Astrocyte of the spinal cord (primary cell): ENCODE measurements around the gene ST6GALNAC3.

Experiments
- DNase-seq: peaks from one replicate; pipeline ENCODE4 v3.0.0; 2011; ENCODE audit warnings: low read depth, low spot score
- H3K4me3 ChIP-seq: 2 replicates; pipeline ENCODE4 v1.5.1; 2011; ENCODE audit warnings: low read depth, mild to moderate bottlenecking, low read length, moderate library complexity
- in situ Hi-C: cut with HindIII; loops from 2 replicates; pipeline ENCODE4 v1.10.0; 2017; ENCODE audit warnings: low sequenced_read_pairs
- TF ChIP-seq, protein P1 (sequence below): IDR thresholded peaks from 2 replicates; pipeline ENCODE4 v1.5.1; 2012; ENCODE audit warnings: low read depth, mild to moderate bottlenecking, low read length, inconsistent platforms

The ST6GALNAC3 gene

GRCh38 chr1:76568573-76569238, 494.2 kb downstream of the ST6GALNAC3 start:
- DNase-seq, result no peak
- in situ Hi-C loops, result no loop called here
- no peak overlapping the region for H3K4me3 ChIP-seq
- TF ChIP-seq, protein P1, sequence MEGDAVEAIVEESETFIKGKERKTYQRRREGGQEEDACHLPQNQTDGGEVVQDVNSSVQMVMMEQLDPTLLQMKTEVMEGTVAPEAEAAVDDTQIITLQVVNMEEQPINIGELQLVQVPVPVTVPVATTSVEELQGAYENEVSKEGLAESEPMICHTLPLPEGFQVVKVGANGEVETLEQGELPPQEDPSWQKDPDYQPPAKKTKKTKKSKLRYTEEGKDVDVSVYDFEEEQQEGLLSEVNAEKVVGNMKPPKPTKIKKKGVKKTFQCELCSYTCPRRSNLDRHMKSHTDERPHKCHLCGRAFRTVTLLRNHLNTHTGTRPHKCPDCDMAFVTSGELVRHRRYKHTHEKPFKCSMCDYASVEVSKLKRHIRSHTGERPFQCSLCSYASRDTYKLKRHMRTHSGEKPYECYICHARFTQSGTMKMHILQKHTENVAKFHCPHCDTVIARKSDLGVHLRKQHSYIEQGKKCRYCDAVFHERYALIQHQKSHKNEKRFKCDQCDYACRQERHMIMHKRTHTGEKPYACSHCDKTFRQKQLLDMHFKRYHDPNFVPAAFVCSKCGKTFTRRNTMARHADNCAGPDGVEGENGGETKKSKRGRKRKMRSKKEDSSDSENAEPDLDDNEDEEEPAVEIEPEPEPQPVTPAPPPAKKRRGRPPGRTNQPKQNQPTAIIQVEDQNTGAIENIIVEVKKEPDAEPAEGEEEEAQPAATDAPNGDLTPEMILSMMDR, result no peak

- H3K4me3 ChIP-seq, result no peak overlapping the region
- TF ChIP-seq, protein P1, result no peak
- in situ Hi-C loops, result no loop called here
- DNase-seq, result no peak
These were observed 496.7 kb downstream of the ST6GALNAC3 start for GRCh38 chr1:76571248-76571647.

DNA sequence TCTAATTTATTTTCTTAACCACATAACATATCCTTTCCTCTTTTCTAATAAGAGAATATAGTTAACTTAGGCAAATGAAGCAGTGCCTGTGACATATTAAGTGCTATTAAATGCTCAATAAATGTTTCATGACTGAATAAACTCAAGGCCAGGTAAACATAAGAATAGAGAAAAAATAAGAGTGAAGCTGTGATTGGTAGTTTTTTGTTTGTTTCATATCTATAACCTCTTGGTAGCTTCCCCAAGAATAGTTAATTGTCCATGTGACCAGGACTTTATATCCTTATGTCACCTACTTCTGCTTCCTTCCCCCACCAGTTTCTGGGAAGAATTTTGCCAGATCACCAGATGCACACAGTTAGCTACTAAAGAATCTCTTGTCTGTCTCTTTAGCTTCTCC, 497.7 kb downstream of the ST6GALNAC3 start:
- no peak for DNase-seq
- TF ChIP-seq, protein P1, result no peak
- no peak overlapping the region for H3K4me3 ChIP-seq
- in situ Hi-C loops, result no loop called here

GRCh38 chr1:76576876-76577524, 502.5 kb downstream of the ST6GALNAC3 start:
- in situ Hi-C loops, result no loop called here
- TF ChIP-seq, protein P1, result no peak
- no peak for DNase-seq
- no peak overlapping the region for H3K4me3 ChIP-seq

GRCh38 chr1:76577525-76578185, 503.1 kb downstream of the ST6GALNAC3 start:
- in situ Hi-C loops, result no loop called here
- no peak for DNase-seq
- H3K4me3 ChIP-seq, result no peak overlapping the region
- TF ChIP-seq, protein P1, result no peak

GRCh38 chr1:76580206-76580605, 505.7 kb downstream of the ST6GALNAC3 start:
- in situ Hi-C loops, result no loop called here
- no peak for DNase-seq
- no peak overlapping the region for H3K4me3 ChIP-seq
- TF ChIP-seq, protein P1, result no peak
